MCF 10A (cell line): ENCODE results near the gene MXD4. TPM values are rescaled to one million over a fixed set of nuclear protein-coding genes. Genes with fewer than 3 reads are reported as not detected.

ENCODE experiments used
- BruUV-seq: library from RNA; stranded (reverse); fragments of 400-500 nt; replicated peaks from 2 replicates; lab custom pipeline; 2021; lab: Mats Ljungman, UMichigan
- CTCF ChIA-PET: fragments of 300-600 bp; sonication (Branson Sonifier 250); formaldehyde crosslinking; extraction: SDS; loops from one replicate; lab custom pipeline; 2021; ENCODE audit warnings: antibody characterized with exemption, inconsistent platforms; lab: Yijun Ruan, JAX
- POLR2A ChIA-PET: fragments of 300-600, 350-650 bp; sonication (Branson Sonifier 250); formaldehyde crosslinking; extraction: SDS; loops from one replicate; lab custom pipeline; 2020; ENCODE audit warnings: antibody characterized with exemption, inconsistent platforms; lab: Yijun Ruan, JAX
- DNase-seq: peaks from one replicate; pipeline ENCODE4 v3.0.0-alpha.2; 2018; ENCODE audit not compliant: unreplicated experiment
- H3K27ac Mint-ChIP-seq: one replicate; pipeline ENCODE4 v1.8.0; 2022; ENCODE audit warnings: mild to moderate bottlenecking, low read depth, mixed read lengths; ENCODE audit not compliant: unreplicated experiment
- H3K27me3 Mint-ChIP-seq: one replicate; pipeline ENCODE4 v1.8.0; 2022; ENCODE audit warnings: mixed read lengths; ENCODE audit not compliant: insufficient read depth, unreplicated experiment
- H3K36me3 Mint-ChIP-seq: one replicate; pipeline ENCODE4 v1.8.0; 2022; ENCODE audit warnings: mild to moderate bottlenecking, moderate library complexity, mixed read lengths; ENCODE audit not compliant: insufficient read depth, unreplicated experiment
- H3K4me1 Mint-ChIP-seq: one replicate; pipeline ENCODE4 v1.8.0; 2022; ENCODE audit warnings: mixed read lengths; ENCODE audit not compliant: insufficient read depth, unreplicated experiment
- H3K4me3 Mint-ChIP-seq: one replicate; pipeline ENCODE4 v1.8.0; 2022; ENCODE audit warnings: mild to moderate bottlenecking, moderate library complexity, mixed read lengths; ENCODE audit not compliant: unreplicated experiment
- H3K9me3 Mint-ChIP-seq: one replicate; pipeline ENCODE4 v1.8.0; 2022; ENCODE audit warnings: mixed read lengths; ENCODE audit not compliant: unreplicated experiment
- CTCF ChIP-seq: fragments of 200-600 bp; IDR thresholded peaks from one replicate; pipeline ENCODE4 v1.8.0; 2022; ENCODE audit warnings: antibody characterized with exemption, mild to moderate bottlenecking; ENCODE audit not compliant: unreplicated experiment
- intact Hi-C: fragments of 100-400 bp; cut with micrococcal nuclease; formaldehyde crosslinking; loops from 2 replicates; pipeline ENCODE4 v1.14.1; 2022
- total RNA-seq: library from RNA; stranded (reverse); gene quantifications from 2 replicates; pipeline ENCODE4 v1.2.3, GENCODE V29; 2022

Gene MXD4
- total RNA-seq, 1 experiment from 2014 or later: 50.2 TPM

- intact Hi-C loops: no loop called here
- no peak for TF ChIP-seq CTCF
- Mint-ChIP-seq H3K9me3 (no peaks in the 10 kb centered on the region), H3K4me3 (no peak overlapping the region), H3K36me3 (peaks cover 6% of the 10 kb centered on the region), H3K4me1 (no peaks in the 10 kb centered on the region), H3K27me3 (no peaks in the 10 kb centered on the region), H3K27ac (no peak overlapping the region)
- ChIA-PET CTCF (interaction anchor here (0.5 kb wide), 1 partner anchor 260 kb away, joined by 3 read pairs; no protein-coding TSS in a partner anchor), POLR2A (interaction anchor here (0.9 to 1.0 kb wide), 2 partner anchors 21 to 43 kb away, joined by 3 to 4 read pairs; partner anchors contain the start of gene MXD4)
- DNase-seq: no peak
- BruUV-seq: no TSS peak
Observed at GRCh38 chr4:2304877-2305561, 43.1 kb upstream of the MXD4 start.

- Mint-ChIP-seq H3K4me3 (no peak overlapping the region), H3K36me3 (peaks cover 6% of the 10 kb centered on the region), H3K9me3 (no peaks in the 10 kb centered on the region), H3K27ac (no peak overlapping the region), H3K27me3 (no peaks in the 10 kb centered on the region), H3K4me1 (no peaks in the 10 kb centered on the region)
- ChIA-PET CTCF (no interaction called here), POLR2A (interaction anchor here (1.0 kb wide), 1 partner anchor 21 kb away, joined by 4 read pairs; no protein-coding TSS in a partner anchor)
- no TSS peak for BruUV-seq
- intact Hi-C loops: no loop called here
- no peak for TF ChIP-seq CTCF
- DNase-seq: no peak
Observed at GRCh38 chr4:2304321-2304876, 42.5 kb upstream of the MXD4 start.

- peaks cover 6% of the 10 kb centered on the region for H3K36me3 Mint-ChIP-seq
- no peaks in the 10 kb centered on the region for H3K27me3 Mint-ChIP-seq
- intact Hi-C loops: no loop called here
- no peaks in the 10 kb centered on the region for H3K9me3 Mint-ChIP-seq
- H3K4me3 Mint-ChIP-seq: no peak overlapping the region
- POLR2A ChIA-PET: no interaction called here
- no peaks in the 10 kb centered on the region for H3K4me1 Mint-ChIP-seq
- H3K27ac Mint-ChIP-seq: no peak overlapping the region
- no peak for TF ChIP-seq CTCF
- no peak for DNase-seq
- no TSS peak for BruUV-seq
- CTCF ChIA-PET: no interaction called here
Observed at GRCh38 chr4:2303686-2304320, 41.9 kb upstream of the MXD4 start.

GRCh38 chr4:2303121-2303685 lies 41.3 kb upstream of the MXD4 start:
- ChIA-PET CTCF (no interaction called here), POLR2A (no interaction called here)
- no peak overlapping the region for H3K4me3 Mint-ChIP-seq
- no peaks in the 10 kb centered on the region for H3K9me3 Mint-ChIP-seq
- peaks cover 6% of the 10 kb centered on the region for H3K36me3 Mint-ChIP-seq
- no peak for DNase-seq
- intact Hi-C loops: no loop called here
- no TSS peak for BruUV-seq
- no peaks in the 10 kb centered on the region for H3K4me1 Mint-ChIP-seq
- no peak for TF ChIP-seq CTCF
- H3K27ac Mint-ChIP-seq: no peak overlapping the region
- peaks cover 6% of the 10 kb centered on the region for H3K27me3 Mint-ChIP-seq
